Upper lobe of right lung (tissue), 1 donor: ENCODE measurements around the gene PLSCR3. TPM values are rescaled to one million over a fixed set of nuclear protein-coding genes. Genes with fewer than 3 reads are reported as not detected.

ENCODE experiments used
- ATAC-seq: fragments of 200-7000 bp; cut with Tn5 transposase; one replicate; pipeline ENCODE4 v1.9.1; 2020; ENCODE audit warnings: mild to moderate bottlenecking, moderate library complexity
- DNase-seq: peaks from one replicate; pipeline ENCODE4 v3.0.0-alpha.2; 2020
- H3K27ac ChIP-seq: fragments of 200-600 bp; one replicate; pipeline ENCODE4 v1.8.0; 2022
- H3K27me3 ChIP-seq: fragments of 200-600 bp; one replicate; pipeline ENCODE4 v1.8.0; 2022; ENCODE audit warnings: mild to moderate bottlenecking
- H3K36me3 ChIP-seq: fragments of 200-600 bp; one replicate; pipeline ENCODE4 v1.8.0; 2022
- H3K4me1 ChIP-seq: fragments of 200-600 bp; one replicate; pipeline ENCODE4 v1.8.0; 2022
- H3K4me3 ChIP-seq: fragments of 200-600 bp; one replicate; pipeline ENCODE4 v1.8.0; 2022; ENCODE audit warnings: mild to moderate bottlenecking
- H3K9me3 ChIP-seq: fragments of 200-600 bp; one replicate; pipeline ENCODE4 v1.8.0; 2022
- CTCF ChIP-seq: fragments of 200-600 bp; IDR thresholded peaks from one replicate; pipeline ENCODE4 v1.8.0; 2022; ENCODE audit warnings: antibody characterized with exemption
- intact Hi-C: fragments of 100-400 bp; cut with DNase I; formaldehyde crosslinking; loops from one replicate; pipeline ENCODE4 v1.11.0; 2022
- long read RNA-seq: library from polyadenylated mRNA; unstranded; transcript quantifications from one replicate; pipeline ENCODE4 v2.0.0, GENCODE V29; 2021
- total RNA-seq: library from RNA; stranded (reverse); fragmentation: NEBNext Ultra II Directional; extraction: Animal tissue kit (Norgen Biotek cat#: 25700); gene quantifications from one replicate; pipeline ENCODE4 v1.2.1, GENCODE V29; 2021
- donor health status: DM: no; HTN: yes; CAD: no; lungs with severe emphysema.

Gene PLSCR3
- total RNA-seq = 30.3 TPM
- long read RNA-seq, transcript PLSCR3-209 (8 exons, 2,032 nt) = minor isoform, 8 of 59 reads
- long read RNA-seq, transcript PLSCR3-202 (8 exons, 2,067 nt) = major isoform, 33 of 59 reads
- long read RNA-seq, partial matches to known transcripts = 2 of 59 reads
- long read RNA-seq, other reads (novel, unspliced or antisense) = 9 of 59 reads

DNA sequence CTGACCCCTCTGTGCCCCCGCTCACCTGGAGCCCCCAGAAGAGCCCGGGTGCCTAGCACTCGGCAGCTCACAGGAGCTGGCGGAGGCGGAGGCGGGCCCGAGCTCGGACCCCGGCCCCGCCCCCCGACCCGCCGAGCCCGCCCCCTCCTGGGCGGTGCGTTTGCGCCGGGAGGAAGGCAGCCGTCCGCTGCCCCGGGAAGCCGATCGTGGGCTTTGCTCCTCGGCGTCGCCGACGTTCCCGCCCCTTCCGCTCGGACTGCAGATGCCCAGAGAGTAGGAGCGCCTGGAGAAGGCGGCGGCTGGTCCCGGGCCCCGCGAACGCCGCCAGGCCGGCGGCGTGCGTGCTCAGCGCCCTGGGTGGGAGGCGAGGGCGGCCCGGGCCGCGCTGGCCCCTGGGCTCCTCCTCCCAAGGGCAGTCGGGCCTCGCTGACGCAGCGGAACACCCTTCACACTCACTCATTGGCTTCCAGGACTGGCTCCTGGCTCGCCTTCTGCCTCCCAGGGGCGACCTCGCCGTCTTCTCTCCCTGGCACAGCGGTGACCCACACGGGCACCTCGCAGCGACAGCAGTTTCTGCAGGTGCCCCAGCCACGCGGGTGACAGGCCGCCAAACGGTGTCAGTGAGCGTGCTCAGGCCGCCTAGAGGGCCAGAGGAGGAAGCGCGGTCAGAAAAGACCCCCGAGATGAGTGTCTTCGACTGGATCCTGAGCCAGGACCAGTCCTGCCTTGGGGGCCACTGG is at the start of gene PLSCR3:
Gene PLSCR3 (minus strand): TSS at position 74 of the 740 bp plus-strand sequence. CDS start 415 bp downstream, outside the sequence.
- peak; percentile 95 for DNase-seq
- intact Hi-C loops = no loop called here
- Histone ChIP-seq H3K36me3 (peaks cover 3% of the 10 kb centered on the region), H3K9me3 (no peaks in the 10 kb centered on the region), H3K4me3 (peak within 1 kb of the TSS; percentile 76), H3K27me3 (no peaks in the 10 kb centered on the region), H3K4me1 (peaks cover 7% of the 10 kb centered on the region), H3K27ac (peak within 1 kb of the TSS; percentile 92)
- peak; percentile 94 for ATAC-seq
- peak; percentile 44 for TF ChIP-seq CTCF

DNA sequence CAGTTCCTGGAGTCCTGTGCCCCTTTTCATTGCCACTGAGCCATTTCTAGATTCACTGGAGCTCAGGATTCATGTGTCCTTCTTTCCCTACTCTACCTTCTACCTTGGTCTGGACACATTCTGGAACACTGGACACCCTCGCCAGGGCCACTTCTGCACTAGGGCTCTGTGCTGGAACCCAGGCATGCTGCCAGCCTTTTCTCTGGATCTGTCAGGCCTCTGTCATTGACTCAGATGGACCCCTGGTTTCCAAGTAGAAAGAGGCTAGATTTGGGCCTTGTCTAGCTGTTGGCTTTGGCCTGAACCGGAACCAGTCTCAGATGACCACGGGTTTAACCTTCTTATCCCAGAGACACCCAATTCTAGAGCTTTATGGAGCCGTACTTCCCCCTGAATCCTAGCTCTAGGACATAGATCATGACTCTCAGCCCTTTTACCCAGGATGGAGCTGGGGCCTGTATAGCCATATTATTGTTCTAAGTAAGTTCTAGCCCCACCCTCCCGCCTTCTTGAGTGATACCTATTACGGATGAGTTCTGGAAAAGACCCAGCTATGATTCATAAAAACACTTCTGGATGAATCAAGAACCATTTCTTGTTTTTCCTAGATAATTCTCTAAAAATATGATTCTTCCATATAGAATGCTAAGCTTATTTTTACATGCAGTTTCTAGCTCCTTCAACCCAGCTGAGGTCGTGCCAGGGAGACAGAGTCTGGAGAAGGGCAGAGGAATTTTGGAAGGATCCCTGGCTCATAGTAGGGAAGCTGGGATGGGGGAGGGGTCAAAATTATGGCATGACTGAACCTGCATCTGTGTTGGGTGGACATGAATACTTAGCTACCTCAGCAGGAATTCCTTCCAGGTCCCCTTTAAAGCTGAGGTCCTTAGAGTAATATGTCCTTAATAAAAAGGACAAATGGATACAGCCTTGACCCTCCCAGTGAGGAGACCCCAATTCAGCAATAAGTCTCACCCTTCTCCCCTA is 49.5 kb upstream of the PLSCR3 start:
- H3K9me3 ChIP-seq = no peaks in the 10 kb centered on the region
- no peak overlapping the region for H3K4me3 ChIP-seq
- DNase-seq = no peak
- H3K27me3 ChIP-seq = peaks cover 43% of the 10 kb centered on the region
- intact Hi-C loops = no loop called here
- no peaks in the 10 kb centered on the region for H3K36me3 ChIP-seq
- no peak for ATAC-seq
- no peak overlapping the region for H3K27ac ChIP-seq
- peaks cover 20% of the 10 kb centered on the region for H3K4me1 ChIP-seq
- TF ChIP-seq CTCF = no peak

DNA sequence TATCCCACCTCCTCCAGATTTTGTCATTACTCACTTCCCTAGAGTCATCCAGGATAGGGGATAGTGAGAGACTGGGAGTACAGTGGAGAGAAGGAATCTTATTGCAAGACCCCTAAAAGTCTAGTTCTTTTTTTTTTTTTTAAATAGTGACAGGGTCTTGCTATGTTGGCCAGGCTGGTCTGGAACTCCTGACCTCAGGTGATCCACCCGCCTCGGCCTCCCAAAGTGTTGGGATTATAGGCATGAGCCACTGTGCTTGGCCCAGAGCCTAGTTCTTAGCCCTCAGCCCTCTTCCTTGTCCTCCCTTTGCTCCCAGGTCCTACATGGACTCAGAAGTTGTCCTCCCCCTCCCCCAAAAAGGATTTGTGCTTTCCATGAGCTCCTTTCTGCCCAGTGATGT is 47.8 kb upstream of the PLSCR3 start:
- intact Hi-C loops = no loop called here
- no peak overlapping the region for H3K27ac ChIP-seq
- H3K27me3 ChIP-seq = peaks cover 40% of the 10 kb centered on the region
- ATAC-seq (no peak), DNase-seq (no peak)
- no peaks in the 10 kb centered on the region for H3K9me3 ChIP-seq
- peaks cover 35% of the 10 kb centered on the region for H3K4me1 ChIP-seq
- no peak for TF ChIP-seq CTCF
- no peak overlapping the region for H3K4me3 ChIP-seq
- H3K36me3 ChIP-seq = no peaks in the 10 kb centered on the region

DNA sequence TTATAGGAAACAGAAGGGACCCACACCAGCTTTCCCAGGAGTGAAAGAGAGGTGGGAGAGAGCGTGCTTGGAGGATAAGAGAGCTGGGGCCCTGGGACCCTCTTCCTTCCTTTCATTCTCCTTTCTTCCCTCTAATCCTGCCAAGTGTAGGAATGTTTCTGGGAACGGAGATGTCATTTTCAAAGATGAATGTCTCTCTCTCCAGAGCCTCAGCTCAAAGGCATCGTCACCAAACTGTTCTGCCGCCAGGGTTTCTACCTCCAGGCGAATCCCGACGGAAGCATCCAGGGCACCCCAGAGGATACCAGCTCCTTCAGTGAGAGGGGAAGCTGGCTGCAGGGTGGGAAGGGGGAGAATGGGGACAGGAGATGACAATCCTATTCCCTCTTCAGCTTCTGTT is 46.9 kb upstream of the PLSCR3 start:
- no peak for TF ChIP-seq CTCF
- peaks cover 42% of the 10 kb centered on the region for H3K4me1 ChIP-seq
- ATAC-seq (no peak), DNase-seq (no peak)
- H3K9me3 ChIP-seq = no peaks in the 10 kb centered on the region
- no peak overlapping the region for H3K27ac ChIP-seq
- no peaks in the 10 kb centered on the region for H3K36me3 ChIP-seq
- no peak overlapping the region for H3K4me3 ChIP-seq
- peaks cover 31% of the 10 kb centered on the region for H3K27me3 ChIP-seq
- intact Hi-C loops = no loop called here

DNA sequence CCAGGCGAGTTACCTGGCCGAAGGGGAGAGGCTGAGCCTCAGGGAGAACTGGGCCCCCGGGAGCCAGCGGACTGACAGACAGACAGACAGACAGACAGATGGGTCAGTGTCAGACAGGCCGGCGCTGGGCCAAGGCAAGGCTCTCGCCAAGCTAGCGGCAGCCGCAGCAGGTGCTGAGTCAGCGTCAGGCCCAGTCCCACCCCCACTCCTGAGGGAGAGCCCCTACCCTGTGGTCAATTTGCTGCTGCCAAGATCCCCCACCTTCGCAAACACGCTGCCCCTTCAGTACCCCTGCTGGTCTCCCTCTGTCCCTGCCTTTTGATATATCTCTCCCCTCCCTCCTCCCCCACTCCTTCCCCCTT is 46.5 kb upstream of the PLSCR3 start:
- no peak for ATAC-seq
- no peak overlapping the region for H3K27ac ChIP-seq
- TF ChIP-seq CTCF = no peak
- no peaks in the 10 kb centered on the region for H3K36me3 ChIP-seq
- intact Hi-C loops = no loop called here
- H3K4me1 ChIP-seq = peaks cover 45% of the 10 kb centered on the region
- DNase-seq = no peak
- no peak overlapping the region for H3K4me3 ChIP-seq
- no peaks in the 10 kb centered on the region for H3K9me3 ChIP-seq
- H3K27me3 ChIP-seq = peaks cover 29% of the 10 kb centered on the region
